Prostate gland (tissue), 2 donors: ENCODE data around the gene LGI1.

Source experiments
- CTCF ChIP-seq, 4 experiments: fragments of 200-600 bp in 2 of 4; fragments of 450-650 bp in 2 of 4; sonication (generic) in 2 of 4; IDR thresholded peaks; 1 replicate in 3 of 4; 2 replicates in 1 of 4; pipeline ENCODE4 v1.5.1; 2016 to 2019; ENCODE audit warnings: antibody characterized with exemption in 4 of 4, mild to moderate bottlenecking in 2 of 4, moderate library complexity in 2 of 4
- POLR2A ChIP-seq: fragments of 450-650 bp; IDR thresholded peaks from one replicate; pipeline ENCODE4 v1.6.1; 2016; ENCODE audit warnings: antibody characterized with exemption, mild to moderate bottlenecking
- POLR2AphosphoS5 ChIP-seq: sonication (generic); formaldehyde crosslinking; IDR thresholded peaks from one replicate; pipeline ENCODE4 v1.6.1; 2017; ENCODE audit warnings: antibody characterized with exemption

GRCh38 chr10:93716766-93717165, 41.0 kb upstream of the LGI1 start:
- TF ChIP-seq CTCF (IDR thresholded peaks at IDR 0.05) (no peak), POLR2A (no peak), POLR2AphosphoS5 (no peak)
